Parathyroid adenoma (tissue), 2 donors: ENCODE data around the gene HOXC6.

Experiments used
- H2AFZ ChIP-seq: fragments of 300-600 bp; sonication (generic); one replicate; pipeline ENCODE4 v1.7.0; 2017; ENCODE audit warnings: antibody characterized with exemption, mild to moderate bottlenecking
- H3K27ac ChIP-seq: fragments of 300-600 bp; sonication (generic); one replicate; pipeline ENCODE4 v1.7.0; 2017
- H3K27me3 ChIP-seq: fragments of 300-600 bp; sonication (generic); one replicate; pipeline ENCODE4 v1.7.0; 2017; ENCODE audit warnings: low read length; ENCODE audit not compliant: control insufficient read depth, insufficient read depth
- H3K36me3 ChIP-seq: fragments of 300-600 bp; sonication (generic); one replicate; pipeline ENCODE4 v1.7.0; 2017; ENCODE audit warnings: low read length; ENCODE audit not compliant: control insufficient read depth, insufficient read depth
- H3K4me1 ChIP-seq: fragments of 300-600 bp; sonication (generic); one replicate; pipeline ENCODE4 v1.7.0; 2017; ENCODE audit warnings: control low read depth
- H3K4me2 ChIP-seq: fragments of 300-600 bp; sonication (generic); one replicate; pipeline ENCODE4 v1.7.0; 2017; ENCODE audit warnings: low read length
- H3K4me3 ChIP-seq: fragments of 300-600 bp; sonication (generic); one replicate; pipeline ENCODE4 v1.7.0; 2017; ENCODE audit warnings: low read depth, low read length
- H3K79me2 ChIP-seq: fragments of 300-600 bp; sonication (generic); one replicate; pipeline ENCODE4 v1.7.0; 2017; ENCODE audit warnings: control low read depth
- H3K9ac ChIP-seq: fragments of 300-600 bp; sonication (generic); one replicate; pipeline ENCODE4 v1.7.0; 2017; ENCODE audit warnings: mild to moderate bottlenecking
- H3K9me3 ChIP-seq: fragments of 300-600 bp; sonication (generic); one replicate; pipeline ENCODE4 v1.7.0; 2017; ENCODE audit warnings: low read length; ENCODE audit not compliant: control insufficient read depth
- CTCF ChIP-seq: fragments of 300-600 bp; sonication (generic); IDR thresholded peaks from one replicate; pipeline ENCODE4 v1.7.0; 2017; ENCODE audit warnings: antibody characterized with exemption, mild to moderate bottlenecking
- donor health status: primary hyperparathyroidism.

Gene HOXC6

GRCh38 chr12:54060174-54060974 is 32.1 kb downstream of the HOXC6 start:
- H3K27me3 ChIP-seq = peaks cover 6% of the 10 kb centered on the region

DNA sequence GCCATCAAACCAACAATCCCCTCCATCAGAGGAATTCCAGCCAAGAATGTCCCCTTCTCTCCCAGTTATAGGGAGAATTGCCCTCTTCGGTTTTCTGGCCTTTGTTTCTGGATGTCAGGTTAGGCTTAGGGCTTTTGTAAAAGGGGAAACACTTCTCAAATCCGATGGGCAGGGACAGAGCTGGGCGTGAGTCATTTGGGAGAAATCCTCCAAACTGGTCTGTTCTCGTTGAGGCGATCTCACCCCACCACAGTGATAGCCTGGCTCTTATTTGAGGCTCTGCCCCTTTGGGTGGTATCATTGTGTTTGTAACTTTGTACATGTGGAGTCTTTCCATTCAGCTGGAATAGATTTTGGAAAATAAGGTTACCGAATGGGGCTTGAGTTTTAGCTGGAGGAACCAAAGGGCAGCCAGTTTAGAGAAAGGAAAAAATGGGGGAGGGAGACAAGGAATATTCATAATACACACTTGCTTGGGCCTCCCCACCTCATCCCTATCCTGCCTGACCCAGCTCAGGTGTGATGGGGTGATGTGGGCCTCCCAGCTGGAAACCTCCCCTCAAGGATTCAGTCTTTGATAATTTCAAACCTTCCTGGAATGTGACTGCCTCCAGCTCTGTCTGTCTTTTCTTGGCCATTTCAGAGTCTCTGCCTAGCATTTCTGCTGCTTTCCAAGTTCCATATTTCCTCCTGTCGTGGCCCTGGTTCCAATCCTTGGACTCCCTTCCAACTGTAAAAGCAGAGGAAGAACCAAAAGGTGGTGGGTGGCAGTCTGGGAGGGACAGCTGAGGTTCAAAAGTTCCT is 32.9 kb downstream of the HOXC6 start:
- Histone ChIP-seq H3K27ac (no peak overlapping the region), H3K4me3 (no peak overlapping the region), H3K27me3 (peaks cover 6% of the 10 kb centered on the region), H3K36me3 (no peaks in the 10 kb centered on the region), H3K4me2 (no peak overlapping the region), H3K9me3 (no peaks in the 10 kb centered on the region), H3K4me1 (no peaks in the 10 kb centered on the region), H2AFZ (no peak overlapping the region), H3K79me2 (no peaks in the 10 kb centered on the region), H3K9ac (no peak overlapping the region)
- TF ChIP-seq CTCF = no peak

More at GRCh38 chr12:54060174-54060974, 32.1 kb downstream of the HOXC6 start:
- TF ChIP-seq CTCF = no peak
- H3K27ac ChIP-seq = no peak overlapping the region
- no peaks in the 10 kb centered on the region for H3K36me3 ChIP-seq
- no peaks in the 10 kb centered on the region for H3K4me1 ChIP-seq
- no peak overlapping the region for H3K4me2 ChIP-seq
- no peak overlapping the region for H3K4me3 ChIP-seq
- H3K9ac ChIP-seq = no peak overlapping the region
- no peaks in the 10 kb centered on the region for H3K9me3 ChIP-seq
- no peak overlapping the region for H2AFZ ChIP-seq
- H3K79me2 ChIP-seq = no peaks in the 10 kb centered on the region

DNA sequence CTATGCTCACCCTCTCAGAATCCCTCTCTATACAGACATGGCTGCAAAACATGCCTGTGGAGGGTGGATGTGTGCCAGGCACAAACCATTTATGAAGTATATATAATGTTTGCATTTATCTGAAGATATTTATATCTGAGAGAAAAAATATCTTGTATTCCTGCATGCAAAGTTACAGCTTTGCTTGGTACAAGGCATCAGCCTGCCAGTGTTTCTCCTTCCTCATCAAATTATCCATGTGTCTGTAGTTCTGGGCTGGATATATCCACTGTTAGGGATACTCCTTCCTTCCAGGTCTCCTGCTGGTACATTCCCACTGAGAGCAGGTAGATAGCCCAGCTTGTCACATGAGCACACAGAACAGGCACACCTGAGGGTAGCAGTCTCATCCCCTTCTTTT is 37.4 kb downstream of the HOXC6 start:
- no peak overlapping the region for H3K4me2 ChIP-seq
- no peak overlapping the region for H2AFZ ChIP-seq
- no peak overlapping the region for H3K9ac ChIP-seq
- no peaks in the 10 kb centered on the region for H3K36me3 ChIP-seq
- TF ChIP-seq CTCF = no peak
- no peaks in the 10 kb centered on the region for H3K79me2 ChIP-seq
- H3K4me1 ChIP-seq = no peaks in the 10 kb centered on the region
- peaks cover 3% of the 10 kb centered on the region for H3K27me3 ChIP-seq
- no peak overlapping the region for H3K4me3 ChIP-seq
- no peaks in the 10 kb centered on the region for H3K9me3 ChIP-seq
- no peak overlapping the region for H3K27ac ChIP-seq

DNA sequence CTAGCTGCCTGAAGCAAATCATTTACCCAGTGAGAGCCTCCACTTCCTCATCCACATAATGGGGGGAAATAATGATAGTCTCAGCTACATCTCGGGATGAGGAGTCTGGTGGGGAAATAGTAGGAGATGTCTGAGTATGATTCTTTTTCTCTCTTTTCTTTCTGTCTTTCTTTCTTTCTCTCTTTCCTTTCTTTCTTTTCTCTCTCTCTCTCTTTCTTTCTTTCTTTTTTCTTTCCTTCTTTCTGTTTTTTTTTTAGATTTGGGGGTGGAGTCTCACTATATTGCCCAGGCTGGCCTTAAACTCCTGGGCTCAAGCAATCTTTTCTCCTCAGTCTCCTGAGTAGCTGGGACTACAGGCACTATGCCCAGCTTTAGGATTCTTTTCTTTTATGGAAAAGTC is 38.2 kb downstream of the HOXC6 start:
- Histone ChIP-seq H3K27me3 (no peaks in the 10 kb centered on the region), H3K4me3 (no peak overlapping the region), H3K79me2 (no peaks in the 10 kb centered on the region), H3K36me3 (no peaks in the 10 kb centered on the region), H3K9me3 (no peaks in the 10 kb centered on the region), H3K27ac (no peak overlapping the region), H3K9ac (no peak overlapping the region), H3K4me1 (no peaks in the 10 kb centered on the region), H2AFZ (no peak overlapping the region), H3K4me2 (no peak overlapping the region)
- TF ChIP-seq CTCF = no peak
